ENCODE measurements around the gene TBX6.

Gene TBX6

GRCh38 chr16:30113711-30114333 lies 22.1 kb upstream of the TBX6 start:
- DNase-seq (ENCODE audit: low spot score) = no peak

DNA sequence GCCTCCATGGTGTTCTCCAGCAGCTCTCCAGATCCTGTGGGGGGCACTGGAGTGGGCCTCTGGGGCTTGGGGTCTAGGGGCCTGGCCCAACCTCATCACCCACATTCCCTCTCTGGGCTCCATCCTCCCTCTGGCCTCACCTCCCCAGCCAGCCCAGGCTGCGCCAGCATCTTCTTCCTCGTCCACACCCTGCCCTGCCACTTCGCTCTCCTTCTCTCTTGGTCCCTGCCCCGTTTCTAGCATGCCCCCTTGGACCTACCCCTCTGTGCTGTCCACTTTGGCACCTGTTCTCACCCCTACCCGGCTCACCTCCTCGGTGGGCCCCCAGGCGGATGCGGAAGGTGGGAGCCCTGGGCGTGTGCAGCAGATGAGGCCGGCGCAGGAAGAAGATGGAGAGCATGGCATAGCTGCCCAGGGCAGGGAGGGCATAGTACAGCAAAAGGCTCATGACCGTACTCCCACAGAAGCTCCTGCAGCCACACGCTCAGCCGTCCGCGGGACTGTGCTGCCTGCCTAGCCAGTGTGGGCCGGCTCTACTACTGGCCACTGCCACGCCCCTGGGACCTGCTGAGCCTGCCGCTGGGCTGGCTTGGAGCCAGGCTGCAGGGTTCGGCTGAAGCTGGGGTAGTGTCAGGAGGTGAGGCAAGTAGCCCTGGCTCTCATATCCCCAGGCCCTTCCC lies 21.4 kb upstream of the TBX6 start, which contains the start of gene GDPD3:
Gene GDPD3, minus strand, starts transcription at position 507 of the 680 bp plus-strand sequence. Its CDS starts 59 bp downstream, at position 448.
- peak; percentile 54 for DNase-seq (ENCODE audit: low spot score)

DNA sequence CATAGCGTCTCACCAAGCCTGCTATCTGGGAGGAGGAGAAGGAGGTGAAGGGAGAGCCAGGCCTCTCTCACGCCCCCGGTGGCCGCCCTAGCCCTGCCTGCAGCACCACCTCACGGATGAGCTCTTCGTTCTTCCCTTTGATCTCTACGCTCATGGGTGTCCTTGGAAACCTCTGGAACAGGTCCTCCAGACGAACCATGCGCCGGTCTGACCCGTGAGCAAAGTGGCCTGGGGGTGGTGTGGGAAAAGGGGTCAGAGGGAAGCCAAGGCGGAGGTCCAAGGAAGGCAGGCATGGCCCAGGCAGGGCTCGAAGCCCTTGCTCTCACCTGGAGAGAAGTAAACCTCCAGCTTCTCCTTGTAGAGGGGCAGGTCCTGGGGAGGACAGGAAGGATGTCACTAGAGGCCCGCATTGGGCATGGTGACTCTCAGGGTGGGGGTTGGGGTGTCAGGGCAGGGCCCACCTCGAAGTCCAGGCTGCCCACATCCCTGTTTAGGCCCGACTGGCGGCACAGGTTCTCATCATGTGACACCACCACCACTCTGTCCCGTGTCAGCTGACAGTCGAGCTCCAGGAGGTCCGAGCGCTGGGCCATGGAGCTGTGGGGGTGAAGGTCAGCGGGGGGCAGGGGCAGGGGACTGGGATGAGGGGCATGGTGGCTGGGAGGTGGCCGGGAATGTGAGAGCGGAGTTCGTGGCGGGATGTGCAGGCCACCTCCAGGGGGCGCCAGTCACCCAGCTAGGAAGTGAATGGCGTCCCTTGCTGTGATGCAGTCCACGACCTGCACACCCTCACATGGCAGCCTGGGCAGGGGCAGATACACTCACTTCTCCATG lies 20.7 kb upstream of the TBX6 start:
- DNase-seq (ENCODE audit: low spot score) = peak; percentile 62

DNA sequence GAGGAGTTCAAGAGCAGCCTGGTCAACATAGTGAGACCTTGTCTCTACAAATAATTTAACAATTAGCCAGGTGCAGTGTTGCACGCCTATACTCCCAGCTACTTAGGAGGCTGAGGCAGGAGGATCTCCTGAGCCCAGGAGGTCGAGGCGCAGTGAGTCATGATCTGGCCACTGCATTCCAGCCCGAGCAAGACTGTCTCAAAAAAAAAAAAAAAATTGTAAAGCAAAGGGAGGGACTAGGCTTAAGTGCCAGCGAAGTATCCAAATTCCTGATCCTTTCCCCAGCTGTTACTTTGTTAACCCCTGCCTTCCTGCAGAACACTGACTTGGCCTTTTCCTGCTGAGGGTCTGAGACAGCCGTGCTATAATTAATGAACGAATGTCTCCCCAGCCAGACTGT lies 18.9 kb upstream of the TBX6 start:
- DNase-seq (ENCODE audit: low spot score) = no peak

DNA sequence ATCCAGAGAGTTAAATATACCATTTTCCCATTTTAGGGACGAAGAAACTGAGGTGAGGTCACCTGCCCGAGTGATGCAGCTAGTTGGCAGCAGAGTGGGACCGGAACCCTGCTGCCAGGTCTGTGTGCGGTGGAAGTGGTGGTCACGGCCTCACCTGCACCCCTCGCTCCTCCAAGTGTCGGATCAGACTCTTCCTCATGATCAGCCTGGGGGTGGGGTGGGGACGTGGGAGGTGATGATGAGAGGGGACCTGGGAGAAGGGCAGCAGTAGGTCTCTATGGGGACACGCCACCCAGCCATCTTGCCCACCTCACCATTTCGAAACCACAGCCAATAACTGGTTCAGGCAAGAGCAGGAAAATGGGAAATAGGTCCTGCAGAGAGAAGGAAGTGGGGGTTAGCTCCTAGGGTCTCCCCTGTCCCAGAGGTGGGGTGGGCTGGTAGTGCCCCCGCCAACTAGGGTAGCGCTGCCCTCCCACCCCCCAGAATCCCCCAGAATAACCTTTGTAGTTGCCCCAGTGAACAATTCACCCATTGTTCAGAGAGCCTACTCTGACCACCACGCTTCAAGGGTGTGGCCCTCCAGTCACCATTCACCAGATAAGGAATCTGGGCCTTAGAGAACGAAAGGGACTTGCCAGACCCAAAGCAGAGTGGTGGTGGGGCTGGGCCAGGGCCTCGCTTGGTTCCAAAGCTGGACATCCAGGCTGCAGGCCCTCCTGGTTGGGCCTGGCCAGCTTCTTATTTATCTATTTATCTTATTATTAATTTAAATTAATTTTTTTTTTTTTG lies 16.5 kb upstream of the TBX6 start:
- DNase-seq (ENCODE audit: low spot score) = no peak

- no peak for DNase-seq (ENCODE audit: low spot score)
Measured at GRCh38 chr16:30104492-30104891, 12.8 kb upstream of the TBX6 start.

DNA sequence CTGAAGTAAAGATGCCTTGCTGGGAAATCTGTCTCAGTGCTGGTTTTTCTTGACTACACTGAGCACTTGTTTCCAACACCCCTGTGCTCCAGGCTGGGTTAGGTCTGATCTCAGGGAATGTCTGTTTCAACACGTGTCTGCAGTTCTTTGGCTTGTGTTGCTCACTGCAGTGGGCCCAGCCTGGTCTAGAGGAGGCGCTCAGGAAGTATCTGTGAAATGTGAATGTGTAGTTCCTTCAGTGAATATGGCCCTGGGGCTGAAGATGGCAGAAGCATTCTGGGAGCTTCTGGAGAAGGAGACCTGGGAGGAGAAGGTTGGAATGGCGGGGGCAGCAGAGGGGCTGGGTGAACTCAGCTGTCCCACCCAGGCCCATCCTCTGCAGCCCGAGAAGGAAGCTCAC lies 12.4 kb upstream of the TBX6 start:
- no peak for DNase-seq (ENCODE audit: low spot score)

GRCh38 chr16:30096862-30097563 lies 5.3 kb upstream of the TBX6 start:
- no peak for DNase-seq (ENCODE audit: low spot score)

DNA sequence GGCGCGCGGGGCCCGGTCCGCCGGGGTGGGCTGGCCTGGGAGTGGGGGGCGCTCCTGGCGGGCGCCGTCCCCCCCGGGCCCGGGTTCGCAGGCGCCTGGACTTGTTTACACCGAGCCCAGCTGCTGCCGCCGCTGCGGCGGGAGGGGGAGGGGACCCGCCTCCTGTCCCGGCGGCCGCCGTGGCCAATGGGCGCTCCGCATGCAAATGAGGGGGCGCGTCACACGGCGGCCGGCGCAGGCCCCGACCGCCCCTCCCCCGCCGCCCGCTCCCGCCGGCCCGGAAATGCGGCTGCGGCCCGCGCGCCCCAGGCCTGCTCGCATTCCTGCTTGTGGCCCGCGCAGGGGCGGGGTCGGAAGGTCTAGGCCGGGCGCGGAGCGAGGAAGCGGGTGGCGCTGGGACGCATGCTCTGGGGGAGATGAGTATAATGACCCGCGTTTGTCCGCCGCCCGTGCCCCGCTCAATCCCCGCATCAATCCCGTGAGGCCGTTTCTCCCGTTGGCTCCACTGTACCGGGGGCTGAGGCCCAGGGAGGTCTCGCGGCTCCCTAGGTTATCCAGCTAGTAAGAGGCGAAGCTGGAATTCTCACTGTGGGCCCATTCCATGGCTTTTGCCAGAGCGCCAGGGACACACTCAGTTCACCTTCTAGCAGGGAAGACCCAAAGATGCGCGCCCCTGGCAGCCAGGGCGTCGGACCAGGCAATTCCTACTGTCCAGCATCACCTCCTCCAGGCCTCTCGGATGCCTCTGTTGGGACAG lies 4.6 kb upstream of the TBX6 start, which contains the start of gene YPEL3:
Gene YPEL3, minus strand, starts transcription at position 109 of the 757 bp plus-strand sequence. CDS start 731 bp downstream, outside the sequence.
- peak; percentile 92 for DNase-seq (ENCODE audit: low spot score)

DNA sequence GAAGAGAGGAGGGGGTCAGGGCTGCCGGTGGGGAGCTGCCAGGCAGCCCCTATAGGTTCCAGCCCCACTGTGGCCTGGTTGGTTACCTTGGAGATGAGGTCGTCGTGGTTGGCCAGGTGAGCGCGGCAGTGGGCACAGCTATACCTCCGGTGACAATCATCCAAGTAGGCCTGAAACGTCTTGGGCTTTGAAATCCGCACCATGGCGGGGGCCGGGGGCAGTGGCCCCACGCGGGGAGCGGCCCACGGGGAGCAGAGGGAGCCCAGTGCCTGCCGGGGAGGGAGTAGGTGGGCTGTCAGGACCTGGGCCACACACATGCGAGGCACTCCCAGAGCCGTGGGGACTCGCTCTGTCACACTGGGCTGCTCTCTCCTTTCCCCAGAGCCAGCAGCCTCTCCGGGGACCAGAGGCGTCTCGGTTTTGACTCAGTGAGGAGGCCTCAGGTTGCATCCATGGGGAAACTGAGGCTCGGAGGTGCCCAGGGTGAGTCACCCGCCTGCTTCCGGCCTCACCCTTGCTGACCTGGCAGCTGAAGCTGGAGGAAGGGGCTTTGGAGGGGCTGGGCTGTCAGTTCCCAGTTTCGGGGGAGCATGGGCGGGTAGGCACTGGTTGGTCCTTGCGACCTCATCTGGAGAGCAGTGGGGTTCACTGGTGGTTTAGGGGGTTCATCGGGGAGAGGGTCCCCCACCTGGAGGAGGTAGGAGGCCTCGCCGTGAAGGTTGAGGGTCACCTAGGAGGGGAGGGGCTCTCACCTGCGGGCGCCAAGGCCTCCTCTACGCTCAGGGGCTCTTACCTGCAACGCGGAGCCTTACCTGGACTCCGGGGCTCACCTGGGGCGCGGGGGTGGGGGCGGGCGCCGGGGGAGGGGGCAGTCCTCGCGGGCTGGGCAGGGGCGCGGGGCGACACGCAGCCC lies 3.7 kb upstream of the TBX6 start:
- no peak for DNase-seq (ENCODE audit: low spot score)

GRCh38 chr16:30094541-30095165 lies 2.9 kb upstream of the TBX6 start:
- no peak for DNase-seq (ENCODE audit: low spot score)

DNA sequence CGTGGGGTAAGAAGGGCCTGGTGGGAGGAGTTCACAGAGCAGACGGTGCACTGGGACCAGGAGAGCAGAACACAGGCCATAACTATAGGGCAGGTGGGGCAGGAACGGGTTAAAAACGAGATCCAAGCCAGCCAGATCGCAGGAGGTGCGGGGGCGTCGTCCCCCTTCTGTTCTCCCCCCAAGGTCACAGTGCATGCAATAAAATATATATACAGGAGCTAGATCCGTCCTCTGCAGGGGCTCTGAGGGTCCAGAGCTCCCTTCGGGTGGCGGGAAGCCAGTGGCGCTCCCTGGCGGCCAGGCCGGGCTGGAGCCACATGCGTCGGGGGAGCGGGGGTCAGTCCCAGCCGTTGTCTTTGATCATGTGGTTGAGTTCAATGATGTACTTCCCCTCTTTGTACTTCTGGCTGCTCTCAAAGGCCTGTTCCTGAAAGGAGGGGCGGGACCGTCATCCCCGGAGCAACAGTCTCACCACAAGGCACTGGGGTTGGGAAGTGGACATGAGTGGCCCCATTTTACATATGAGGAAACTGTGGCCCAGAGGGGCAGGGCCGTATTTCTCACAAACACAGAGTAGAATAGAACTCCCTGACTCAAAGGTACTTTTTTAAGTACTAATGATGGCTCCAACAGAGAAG lies 768 bp upstream of the TBX6 start:
- DNase-seq (ENCODE audit: low spot score) = peak; percentile 41

DNA sequence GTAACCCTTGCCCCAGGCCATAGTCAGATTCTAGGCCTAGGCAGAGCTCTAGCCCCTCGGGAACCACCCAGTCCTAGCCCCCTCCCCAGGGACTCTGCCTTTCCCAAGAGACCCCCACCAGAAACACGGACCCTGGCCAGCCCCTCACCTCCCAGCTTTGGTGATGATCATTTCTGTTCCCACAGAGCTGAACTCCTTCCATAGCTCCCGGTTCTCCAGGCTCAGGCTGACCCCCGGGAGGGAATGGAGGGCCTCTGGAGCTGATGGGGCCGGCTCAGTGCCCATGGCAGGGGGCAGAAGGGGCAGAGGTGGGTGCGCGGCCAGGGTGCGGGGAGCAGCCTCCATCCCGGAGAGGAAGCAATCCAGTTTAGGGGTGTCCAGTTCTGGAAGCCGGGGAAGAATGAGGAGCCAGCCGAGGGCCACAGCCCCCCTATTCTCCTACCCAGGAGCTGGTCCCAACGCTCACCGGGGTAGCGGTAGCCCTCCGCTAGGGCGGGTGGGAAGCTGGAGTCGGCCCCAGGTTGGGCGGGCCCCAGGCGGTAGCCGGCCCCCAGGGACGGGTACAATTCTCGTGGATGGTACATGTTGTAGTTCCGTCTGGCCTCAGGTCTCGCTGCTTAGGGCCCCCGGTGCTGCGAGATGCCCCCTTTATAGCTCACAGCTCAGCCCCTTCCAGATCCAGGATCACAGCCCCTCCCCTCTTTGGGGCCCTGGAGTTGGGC lies 953 bp downstream of the TBX6 start:
- DNase-seq (ENCODE audit: low spot score) = no peak

GRCh38 chr16:30088832-30089624 lies 2.7 kb downstream of the TBX6 start:
- no peak for DNase-seq (ENCODE audit: low spot score)

- DNase-seq (ENCODE audit: low spot score) = no peak
Measured at GRCh38 chr16:30088237-30088831, 3.4 kb downstream of the TBX6 start.

DNA sequence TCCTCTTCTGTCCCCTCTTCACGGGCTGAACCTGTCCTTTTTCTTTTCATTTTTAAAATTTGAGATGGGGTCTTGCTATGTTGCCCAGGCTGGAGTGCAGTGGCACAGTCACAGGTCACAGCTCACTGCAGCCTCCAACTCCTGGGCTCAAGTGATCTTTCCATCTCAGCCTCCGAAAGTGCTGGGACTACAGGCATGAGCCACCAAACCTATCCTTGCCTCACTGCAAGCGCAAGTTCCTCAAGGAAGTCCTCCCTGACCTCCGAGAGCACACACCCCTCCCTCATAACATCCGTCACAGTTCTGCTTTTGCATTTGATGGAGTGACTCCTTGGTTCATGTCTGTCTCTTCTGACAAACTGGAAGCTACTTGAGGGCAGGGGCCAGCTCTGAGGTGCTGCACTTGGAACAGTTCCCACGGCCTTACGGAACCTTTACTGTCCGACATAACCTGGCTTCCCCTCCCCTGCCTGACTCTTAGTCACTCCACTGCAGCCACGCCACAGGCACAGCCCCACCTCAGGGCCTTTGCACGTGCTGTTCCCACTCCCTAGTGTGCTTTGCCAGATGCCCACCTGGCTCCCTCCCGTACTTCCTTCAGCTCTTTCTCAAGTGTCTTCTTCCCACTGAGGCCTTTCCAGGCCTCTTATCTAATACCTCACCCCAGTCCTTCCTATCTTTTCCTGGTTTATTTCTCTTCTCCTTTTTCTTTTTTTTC lies 4.4 kb downstream of the TBX6 start:
- DNase-seq (ENCODE audit: low spot score) = no peak
